ENCODE data around the gene GTF3C2. TPM values are rescaled to one million over a fixed set of nuclear protein-coding genes. Genes with fewer than 3 reads are reported as not detected.

The GTF3C2 gene
- total and polyA plus RNA-seq, 2 of the 13 experiments (the other 11 are each of a cell fraction or from before 2014, with no cell fraction given) = 77.5 to 130 TPM

DNA sequence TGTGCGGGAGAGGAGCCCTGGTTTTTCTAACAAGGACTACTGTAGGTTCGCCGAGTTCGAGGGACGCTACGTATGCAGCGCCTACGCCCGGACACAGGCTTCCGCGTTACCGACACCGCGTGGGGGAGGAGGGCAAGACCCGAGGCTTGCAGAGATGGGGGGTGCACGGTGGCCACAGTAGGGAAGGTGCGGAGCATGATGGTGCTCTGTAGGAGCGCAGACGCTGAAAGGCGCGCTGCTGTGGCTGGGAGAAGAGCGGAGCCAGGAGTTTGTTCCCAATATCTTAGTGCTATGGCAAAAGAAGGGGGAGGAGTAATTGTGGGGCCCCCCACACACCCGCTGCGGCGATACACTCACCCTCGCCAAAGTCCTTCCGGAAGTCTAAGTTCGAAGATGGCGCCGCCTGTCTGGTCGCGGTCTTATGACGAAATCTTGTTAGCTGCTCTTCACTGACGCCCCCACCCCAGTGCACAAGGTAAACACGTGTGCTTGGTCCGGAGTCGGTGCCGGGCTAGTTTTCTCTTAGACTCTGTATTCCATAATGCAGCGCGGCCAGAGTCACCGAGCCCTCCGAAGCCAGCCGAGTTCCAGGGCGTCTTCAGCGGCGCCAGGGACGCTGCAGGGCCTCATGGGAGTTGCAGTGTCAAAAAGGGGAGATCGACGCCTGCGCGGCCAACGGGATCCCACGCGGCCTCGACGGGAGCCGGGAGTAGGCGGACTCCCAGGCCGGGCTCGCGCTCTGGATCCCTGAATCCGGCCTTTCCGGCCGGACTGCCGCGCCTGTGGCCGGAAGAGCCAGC lies at the start of gene GTF3C2 (continued):
- TF ChIP-seq HMGXB3 (CRISPR knock-in tag; IDR thresholded peaks at IDR 0.05; ENCODE audit: borderline replicate concordance) = peak; percentile 85; the same call in 1 of the 2 replicates
- peak; percentile 80 for TF ChIP-seq HCFC1 (IDR thresholded peaks at IDR 0.05; ENCODE audit: low read depth, low read length)
- TF ChIP-seq, protein P1, sequence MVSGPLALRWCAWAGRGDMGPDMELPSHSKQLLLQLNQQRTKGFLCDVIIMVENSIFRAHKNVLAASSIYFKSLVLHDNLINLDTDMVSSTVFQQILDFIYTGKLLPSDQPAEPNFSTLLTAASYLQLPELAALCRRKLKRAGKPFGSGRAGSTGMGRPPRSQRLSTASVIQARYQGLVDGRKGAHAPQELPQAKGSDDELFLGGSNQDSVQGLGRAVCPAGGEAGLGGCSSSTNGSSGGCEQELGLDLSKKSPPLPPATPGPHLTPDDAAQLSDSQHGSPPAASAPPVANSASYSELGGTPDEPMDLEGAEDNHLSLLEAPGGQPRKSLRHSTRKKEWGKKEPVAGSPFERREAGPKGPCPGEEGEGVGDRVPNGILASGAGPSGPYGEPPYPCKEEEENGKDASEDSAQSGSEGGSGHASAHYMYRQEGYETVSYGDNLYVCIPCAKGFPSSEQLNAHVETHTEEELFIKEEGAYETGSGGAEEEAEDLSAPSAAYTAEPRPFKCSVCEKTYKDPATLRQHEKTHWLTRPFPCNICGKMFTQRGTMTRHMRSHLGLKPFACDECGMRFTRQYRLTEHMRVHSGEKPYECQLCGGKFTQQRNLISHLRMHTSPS (CRISPR knock-in tag; IDR thresholded peaks at IDR 0.05; ENCODE audit: low read depth) = 0 out of 2 replicates have a peak, but pooled peaks have one; percentile 18
- TF ChIP-seq ZBTB14 (CRISPR knock-in tag; IDR thresholded peaks at IDR 0.05) = peak; percentile 70; the same call in 1 of the 2 replicates
- TF ChIP-seq PHB2 (IDR thresholded peaks at IDR 0.05; ENCODE audit: partially characterized antibody) = no peak
- TF ChIP-seq SMARCC2 (IDR thresholded peaks at IDR 0.05) = no peak
- TF ChIP-seq SALL2 (CRISPR knock-in tag; IDR thresholded peaks at IDR 0.05) = no peak; the same call in 1 of the 2 replicates
- TF ChIP-seq, protein P2, sequence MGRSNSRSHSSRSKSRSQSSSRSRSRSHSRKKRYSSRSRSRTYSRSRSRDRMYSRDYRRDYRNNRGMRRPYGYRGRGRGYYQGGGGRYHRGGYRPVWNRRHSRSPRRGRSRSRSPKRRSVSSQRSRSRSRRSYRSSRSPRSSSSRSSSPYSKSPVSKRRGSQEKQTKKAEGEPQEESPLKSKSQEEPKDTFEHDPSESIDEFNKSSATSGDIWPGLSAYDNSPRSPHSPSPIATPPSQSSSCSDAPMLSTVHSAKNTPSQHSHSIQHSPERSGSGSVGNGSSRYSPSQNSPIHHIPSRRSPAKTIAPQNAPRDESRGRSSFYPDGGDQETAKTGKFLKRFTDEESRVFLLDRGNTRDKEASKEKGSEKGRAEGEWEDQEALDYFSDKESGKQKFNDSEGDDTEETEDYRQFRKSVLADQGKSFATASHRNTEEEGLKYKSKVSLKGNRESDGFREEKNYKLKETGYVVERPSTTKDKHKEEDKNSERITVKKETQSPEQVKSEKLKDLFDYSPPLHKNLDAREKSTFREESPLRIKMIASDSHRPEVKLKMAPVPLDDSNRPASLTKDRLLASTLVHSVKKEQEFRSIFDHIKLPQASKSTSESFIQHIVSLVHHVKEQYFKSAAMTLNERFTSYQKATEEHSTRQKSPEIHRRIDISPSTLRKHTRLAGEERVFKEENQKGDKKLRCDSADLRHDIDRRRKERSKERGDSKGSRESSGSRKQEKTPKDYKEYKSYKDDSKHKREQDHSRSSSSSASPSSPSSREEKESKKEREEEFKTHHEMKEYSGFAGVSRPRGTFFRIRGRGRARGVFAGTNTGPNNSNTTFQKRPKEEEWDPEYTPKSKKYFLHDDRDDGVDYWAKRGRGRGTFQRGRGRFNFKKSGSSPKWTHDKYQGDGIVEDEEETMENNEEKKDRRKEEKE (IDR thresholded peaks at IDR 0.05) = no peak
- TF ChIP-seq ZBTB2 (CRISPR knock-in tag; IDR thresholded peaks at IDR 0.05; ENCODE audit: low read depth) = peak; percentile 50
- TF ChIP-seq KLF13 (CRISPR knock-in tag; IDR thresholded peaks at IDR 0.05) = peak; percentile 95
- peak; percentile 83 for TF ChIP-seq SP5 (CRISPR knock-in tag; IDR thresholded peaks at IDR 0.05; ENCODE audit: borderline replicate concordance, low read depth)
- TF ChIP-seq AGO2 (optimal IDR thresholded peaks at IDR 0.05; ENCODE audit: low read depth, low read length) = peak; percentile 85
